SKM-1 treated with dmso at 0.1 percent for 144 hours (cell line): ENCODE results near the gene REP15.
A peak's percentile ranks its signal among the peaks of the same experiment; 100 is the strongest.
"Not testable (repeated sequence)": the region's sequence is repeated elsewhere in the genome, so short reads cannot be mapped to it uniquely, and the experiment has no call there.

Experiments
- DNase-seq: peaks from one replicate; lab custom pipeline; 2025; ENCODE audit not compliant: unreplicated experiment; lab: John Stamatoyannopoulos, UW

Gene REP15

GRCh38 chr12:27696864-27697564, 767 bp downstream of the REP15 start:
- DNase-seq: no peak

GRCh38 chr12:27703720-27704452, 7.6 kb downstream of the REP15 start:
- DNase-seq: peak; percentile 52

GRCh38 chr12:27705263-27705662, 9.0 kb downstream of the REP15 start:
- no peak for DNase-seq

GRCh38 chr12:27707216-27707615, 11.0 kb downstream of the REP15 start:
- no peak for DNase-seq

- DNase-seq: no peak
Measured at GRCh38 chr12:27709212-27709931, 13.1 kb downstream of the REP15 start.

GRCh38 chr12:27709932-27710591, 13.8 kb downstream of the REP15 start:
- no peak for DNase-seq

GRCh38 chr12:27710592-27711316, 14.5 kb downstream of the REP15 start, which contains the start of gene MRPS35:
Gene MRPS35 (plus strand): TSS chr12:27710832. CDS start chr12:27710844, 12 bp downstream.
- peak; percentile 73 for DNase-seq

- DNase-seq: no peak
Measured at GRCh38 chr12:27711317-27711682, 15.1 kb downstream of the REP15 start.

GRCh38 chr12:27711967-27712366, 15.7 kb downstream of the REP15 start:
- peak; percentile 50 for DNase-seq

GRCh38 chr12:27723212-27723611, 27.0 kb downstream of the REP15 start:
- DNase-seq: no peak

- no peak for DNase-seq
Measured at GRCh38 chr12:27730097-27730588, 33.9 kb downstream of the REP15 start.

GRCh38 chr12:27732281-27732680, 36.0 kb downstream of the REP15 start:
- no peak for DNase-seq

GRCh38 chr12:27733052-27733656, 36.9 kb downstream of the REP15 start:
- DNase-seq: peak; percentile 2

- DNase-seq: no peak
Measured at GRCh38 chr12:27733791-27734190, 37.5 kb downstream of the REP15 start.

GRCh38 chr12:27734321-27734720, 38.1 kb downstream of the REP15 start:
- DNase-seq: not testable (repeated sequence)

GRCh38 chr12:27743601-27744000, 47.4 kb downstream of the REP15 start:
- no peak for DNase-seq

- not testable (repeated sequence) for DNase-seq
Measured at GRCh38 chr12:27745734-27746133, 49.5 kb downstream of the REP15 start.
